ENCODE measurements around the gene MTHFR.

DNA sequence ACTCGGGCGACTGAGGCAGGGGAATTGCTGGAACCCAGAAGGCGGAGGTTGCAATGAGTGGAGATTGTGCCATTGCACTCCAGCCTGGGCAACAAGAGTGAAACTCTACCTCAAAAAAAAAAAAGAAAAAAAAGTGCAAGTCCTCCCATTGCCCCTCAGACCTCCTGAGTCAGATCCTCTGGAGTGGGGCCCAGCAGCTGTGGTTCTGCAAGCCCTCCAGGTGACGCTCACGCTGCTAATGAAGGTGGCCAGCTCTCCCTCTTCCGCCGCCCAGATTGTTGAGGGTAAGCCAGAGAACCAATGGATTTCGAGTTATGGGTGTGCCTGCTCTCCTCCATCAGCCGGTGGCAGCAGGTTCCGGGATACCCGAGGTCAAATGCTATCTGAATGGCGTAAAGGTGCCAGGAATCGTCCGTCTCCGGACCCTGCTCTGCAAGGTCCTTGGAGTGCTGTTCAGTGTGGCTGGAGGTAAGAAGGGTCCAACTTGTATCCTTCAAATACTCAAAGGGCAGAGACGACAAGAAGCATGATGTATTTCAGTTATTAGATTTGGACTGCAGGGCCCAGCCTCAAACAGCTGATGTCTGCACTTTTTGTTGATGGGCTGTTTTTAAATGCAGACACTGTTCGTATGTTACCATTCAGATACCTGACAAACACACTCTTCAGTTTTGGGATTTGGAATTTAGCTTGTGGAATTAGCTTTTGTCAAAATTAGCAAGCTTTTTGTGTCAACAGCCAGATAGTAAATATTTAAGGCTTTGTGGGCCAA is 17.8 kb upstream of the MTHFR start:
- TF ChIP-seq, protein P1, sequence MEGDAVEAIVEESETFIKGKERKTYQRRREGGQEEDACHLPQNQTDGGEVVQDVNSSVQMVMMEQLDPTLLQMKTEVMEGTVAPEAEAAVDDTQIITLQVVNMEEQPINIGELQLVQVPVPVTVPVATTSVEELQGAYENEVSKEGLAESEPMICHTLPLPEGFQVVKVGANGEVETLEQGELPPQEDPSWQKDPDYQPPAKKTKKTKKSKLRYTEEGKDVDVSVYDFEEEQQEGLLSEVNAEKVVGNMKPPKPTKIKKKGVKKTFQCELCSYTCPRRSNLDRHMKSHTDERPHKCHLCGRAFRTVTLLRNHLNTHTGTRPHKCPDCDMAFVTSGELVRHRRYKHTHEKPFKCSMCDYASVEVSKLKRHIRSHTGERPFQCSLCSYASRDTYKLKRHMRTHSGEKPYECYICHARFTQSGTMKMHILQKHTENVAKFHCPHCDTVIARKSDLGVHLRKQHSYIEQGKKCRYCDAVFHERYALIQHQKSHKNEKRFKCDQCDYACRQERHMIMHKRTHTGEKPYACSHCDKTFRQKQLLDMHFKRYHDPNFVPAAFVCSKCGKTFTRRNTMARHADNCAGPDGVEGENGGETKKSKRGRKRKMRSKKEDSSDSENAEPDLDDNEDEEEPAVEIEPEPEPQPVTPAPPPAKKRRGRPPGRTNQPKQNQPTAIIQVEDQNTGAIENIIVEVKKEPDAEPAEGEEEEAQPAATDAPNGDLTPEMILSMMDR (IDR thresholded peaks at IDR 0.05), result no peak
- TF ChIP-seq POLR2AphosphoS5 (IDR thresholded peaks at IDR 0.05) (no peak), EP300 (IDR thresholded peaks at IDR 0.05) (no peak), POLR2A (IDR thresholded peaks at IDR 0.05) (no peak)

All from gastroesophageal sphincter (tissue), 3 donors.